PC-9 (cell line): ENCODE results near the gene UPF3A. TPM values are rescaled to one million over a fixed set of nuclear protein-coding genes. Genes with fewer than 3 reads are reported as not detected.

Experiments
- BruUV-seq: library from RNA; stranded (reverse); fragments of 400-500 nt; replicated peaks from 2 replicates; lab custom pipeline; 2021; lab: Mats Ljungman, UMichigan
- CTCF ChIA-PET: fragments of 300-600 bp; sonication (Branson Sonifier 250); formaldehyde crosslinking; loops from one replicate; lab custom pipeline; 2022; ENCODE audit warnings: antibody characterized with exemption; lab: Charles Lee
- POLR2A ChIA-PET: fragments of 300-600 bp; sonication (Branson Sonifier 250); formaldehyde crosslinking; loops from one replicate; lab custom pipeline; 2022; ENCODE audit warnings: antibody characterized with exemption; ENCODE audit not compliant: unreplicated experiment; lab: Charles Lee
- DNase-seq, 2 experiments: peaks; one replicate each; pipeline versions ENCODE4 v3.0.0 to v3.0.0-alpha.2; 2015 to 2022; ENCODE audit warnings: mixed read lengths in 1 of 2
- H2AFZ ChIP-seq: fragments of 200-600 bp; sonication (generic); 2 replicates; pipeline ENCODE4 v1.8.1; 2017; ENCODE audit warnings: antibody characterized with exemption
- H3F3A ChIP-seq: fragments of 200-600 bp; sonication (generic); 2 replicates; pipeline ENCODE4 v1.8.1; 2017; ENCODE audit warnings: antibody characterized with exemption, mild to moderate bottlenecking, low read depth; ENCODE audit not compliant: insufficient read depth
- H3K27ac ChIP-seq: fragments of 200-600 bp; sonication (generic); 2 replicates; pipeline ENCODE4 v1.6.1; 2016; ENCODE audit warnings: mixed run types
- H3K27me3 ChIP-seq: fragments of 200-600 bp; sonication (generic); 2 replicates; pipeline ENCODE4 v1.6.1; 2016; ENCODE audit warnings: low read depth, mixed run types; ENCODE audit not compliant: insufficient read depth
- H3K36me3 ChIP-seq: fragments of 200-600 bp; sonication (generic); 2 replicates; pipeline ENCODE4 v1.6.1; 2016; ENCODE audit warnings: low read depth, mixed run types
- H3K4me1 ChIP-seq: fragments of 200-600 bp; sonication (generic); replicated peaks from 2 replicates; pipeline ENCODE4 v1.6.1; 2016; ENCODE audit warnings: mixed run types; ENCODE audit not compliant: insufficient read depth
- H3K4me2 ChIP-seq: fragments of 200-600 bp; sonication (generic); 2 replicates; pipeline ENCODE4 v1.6.1; 2017; ENCODE audit warnings: mixed run types
- H3K4me3 ChIP-seq: fragments of 200-600 bp; sonication (generic); 2 replicates; pipeline ENCODE4 v1.6.1; 2016; ENCODE audit warnings: mixed run types
- H3K79me2 ChIP-seq: fragments of 200-600 bp; sonication (generic); 2 replicates; pipeline ENCODE4 v1.6.1; 2017; ENCODE audit warnings: low read depth, mixed run types
- H3K9me2 ChIP-seq: fragments of 200-600 bp; sonication (generic); 2 replicates; pipeline ENCODE4 v1.8.1; 2017; ENCODE audit warnings: mild to moderate bottlenecking; ENCODE audit not compliant: insufficient read depth
- H3K9me3 ChIP-seq: fragments of 200-600 bp; sonication (generic); 2 replicates; pipeline ENCODE4 v1.8.1; 2016; ENCODE audit warnings: low read depth; ENCODE audit not compliant: insufficient read depth
- H4K20me1 ChIP-seq: fragments of 200-600 bp; sonication (generic); 2 replicates; pipeline ENCODE4 v1.8.1; 2017; ENCODE audit not compliant: insufficient read depth
- CTCF ChIP-seq: fragments of 200-600 bp; sonication (generic); conservative IDR thresholded peaks from 2 replicates; pipeline ENCODE4 v1.6.1; 2017; ENCODE audit warnings: mixed run types, antibody characterized with exemption, mild to moderate bottlenecking, moderate library complexity
- EZH2 ChIP-seq: fragments of 200-600 bp; sonication (generic); IDR thresholded peaks from 2 replicates; pipeline ENCODE4 v1.8.0; 2017; ENCODE audit warnings: antibody characterized with exemption, low read depth
- intact Hi-C: fragments of 100-400 bp; cut with micrococcal nuclease; formaldehyde crosslinking; loops from one replicate; pipeline ENCODE4 v1.10.0; 2022; ENCODE audit not compliant: unreplicated experiment
- total RNA-seq: library from RNA; stranded (reverse); gene quantifications from 2 replicates; pipeline ENCODE4 v1.2.3, GENCODE V29; 2021

UPF3A gene
- total RNA-seq, 1 experiment from 2014 or later = 54.1 TPM

GRCh38 chr13:114243971-114244370 lies 37.4 kb upstream of the UPF3A start:
- Histone ChIP-seq H3K27ac (no peak overlapping the region), H3K4me3 (no peak overlapping the region), H2AFZ (no peak overlapping the region), H3K4me2 (no peak overlapping the region), H3K9me2 (no peaks in the 10 kb centered on the region), H3K79me2 (no peaks in the 10 kb centered on the region), H3K36me3 (peaks cover 87% of the 10 kb centered on the region), H3K27me3 (no peaks in the 10 kb centered on the region), H3K4me1 (no peaks in the 10 kb centered on the region), H3K9me3 (no peaks in the 10 kb centered on the region), H3F3A (peaks cover 20% of the 10 kb centered on the region; the same call in 1 of the 2 replicates), H4K20me1 (peaks cover 10% of the 10 kb centered on the region)
- ChIA-PET POLR2A (no interaction called here), CTCF (no interaction called here)
- TF ChIP-seq CTCF (no peak), EZH2 (no peak)
- intact Hi-C loops = no loop called here
- BruUV-seq = no TSS peak
- DNase-seq = no peak

DNA sequence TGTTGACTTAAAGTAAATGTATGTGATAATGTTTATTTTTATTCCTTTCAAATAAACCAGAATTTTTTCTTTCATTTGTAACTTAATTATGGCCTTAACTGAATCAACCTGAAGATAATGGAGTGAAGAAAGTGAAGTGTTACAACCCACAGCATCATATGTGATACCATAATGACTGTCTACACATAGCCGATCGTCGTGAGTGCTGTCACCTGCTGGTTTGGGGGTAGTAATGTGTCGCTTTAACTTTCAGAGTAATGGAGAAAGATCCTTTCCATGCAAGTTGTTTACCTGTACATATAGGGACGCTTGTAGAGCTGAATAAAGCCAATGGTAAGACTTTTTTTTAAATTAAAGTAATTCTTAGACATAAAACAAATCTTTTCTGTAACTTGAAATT lies 36.8 kb upstream of the UPF3A start:
- no peak overlapping the region for H2AFZ ChIP-seq
- no peaks in the 10 kb centered on the region for H3K79me2 ChIP-seq
- H3K4me1 ChIP-seq = no peaks in the 10 kb centered on the region
- H3K9me2 ChIP-seq = no peaks in the 10 kb centered on the region
- ChIA-PET CTCF (interaction anchor here (0.6 kb wide), 1 partner anchor 82 kb away, joined by 3 read pairs; no protein-coding TSS in a partner anchor), POLR2A (no interaction called here)
- TF ChIP-seq EZH2 (no peak), CTCF (no peak)
- H3F3A ChIP-seq = peaks cover 20% of the 10 kb centered on the region; the same call in 1 of the 2 replicates
- no peak overlapping the region for H3K4me2 ChIP-seq
- H4K20me1 ChIP-seq = peaks cover 10% of the 10 kb centered on the region
- H3K4me3 ChIP-seq = no peak overlapping the region
- BruUV-seq = no TSS peak
- no peaks in the 10 kb centered on the region for H3K9me3 ChIP-seq
- intact Hi-C loops = no loop called here
- peaks cover 80% of the 10 kb centered on the region for H3K36me3 ChIP-seq
- H3K27me3 ChIP-seq = no peaks in the 10 kb centered on the region
- no peak for DNase-seq
- no peak overlapping the region for H3K27ac ChIP-seq

GRCh38 chr13:114248011-114248410 lies 33.4 kb upstream of the UPF3A start:
- H2AFZ ChIP-seq = no peak overlapping the region
- DNase-seq = no peak
- no peak overlapping the region for H3K27ac ChIP-seq
- no peaks in the 10 kb centered on the region for H3K27me3 ChIP-seq
- no peaks in the 10 kb centered on the region for H3K4me1 ChIP-seq
- no peaks in the 10 kb centered on the region; the same call in 1 of the 2 replicates for H3K9me2 ChIP-seq
- peaks cover 14% of the 10 kb centered on the region; the same call in 1 of the 2 replicates for H3F3A ChIP-seq
- CTCF ChIA-PET = no interaction called here
- H3K79me2 ChIP-seq = no peaks in the 10 kb centered on the region
- no peaks in the 10 kb centered on the region for H3K9me3 ChIP-seq
- no TSS peak for BruUV-seq
- intact Hi-C loops = no loop called here
- peaks cover 65% of the 10 kb centered on the region for H3K36me3 ChIP-seq
- H3K4me3 ChIP-seq = no peak overlapping the region
- POLR2A ChIA-PET = no interaction called here
- H4K20me1 ChIP-seq = peaks cover 10% of the 10 kb centered on the region
- TF ChIP-seq EZH2 = no peak
- TF ChIP-seq CTCF = no peak
- H3K4me2 ChIP-seq = no peak overlapping the region
